GM19035 (cell line): Measurements from ENCODE around the gene PGPEP1.

Experiments used
- ATAC-seq: cut with Tn5 transposase; IDR thresholded peaks from one replicate; pipeline ENCODE4 v1.9.1; 2021; ENCODE audit not compliant: unreplicated experiment

Gene PGPEP1, protein sequence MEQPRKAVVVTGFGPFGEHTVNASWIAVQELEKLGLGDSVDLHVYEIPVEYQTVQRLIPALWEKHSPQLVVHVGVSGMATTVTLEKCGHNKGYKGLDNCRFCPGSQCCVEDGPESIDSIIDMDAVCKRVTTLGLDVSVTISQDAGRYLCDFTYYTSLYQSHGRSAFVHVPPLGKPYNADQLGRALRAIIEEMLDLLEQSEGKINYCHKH

DNA sequence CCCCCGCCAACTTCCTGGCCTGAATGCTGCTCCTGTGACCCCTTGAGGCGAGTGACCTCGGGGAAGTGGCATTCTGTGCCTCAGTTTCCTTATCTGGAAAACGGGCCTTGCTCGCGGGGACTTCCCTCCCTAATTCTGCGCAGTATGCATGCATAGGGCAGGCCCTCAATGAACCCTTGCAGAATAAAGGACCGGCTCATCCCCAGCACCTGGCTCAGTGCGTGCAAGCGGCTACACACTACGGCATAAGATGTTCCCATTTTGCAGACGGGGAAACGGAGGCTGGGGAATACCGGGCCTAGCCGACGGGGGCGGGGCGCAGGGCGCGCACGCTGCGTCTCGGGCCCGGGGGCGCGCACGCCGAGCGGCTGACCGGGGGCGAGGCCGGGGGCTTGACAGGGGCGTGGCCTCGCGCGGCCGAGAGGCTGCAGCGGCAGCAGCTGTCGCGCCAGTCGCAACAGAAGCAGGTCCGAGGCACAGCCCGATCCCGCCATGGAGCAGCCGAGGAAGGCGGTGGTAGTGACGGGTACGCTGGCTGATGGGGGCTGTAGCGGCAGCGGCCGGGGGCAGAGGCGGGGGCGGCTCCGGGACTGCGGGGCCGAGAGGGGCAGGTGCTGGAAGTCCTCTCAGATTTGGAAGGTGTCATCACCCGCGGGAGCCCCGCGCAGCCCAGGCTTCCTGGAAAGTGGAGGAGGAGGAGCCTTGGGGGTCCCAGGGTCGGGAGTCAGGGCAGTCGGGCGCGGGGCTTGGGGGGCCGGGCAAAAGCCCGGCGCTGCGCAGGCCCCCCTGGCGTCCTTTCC lies at the start of gene PGPEP1:
Gene PGPEP1, plus strand, starts transcription at position 409 of the 800 bp plus-strand sequence. Its CDS starts 84 bp downstream, at position 493.
- peak; percentile 68 for ATAC-seq

DNA sequence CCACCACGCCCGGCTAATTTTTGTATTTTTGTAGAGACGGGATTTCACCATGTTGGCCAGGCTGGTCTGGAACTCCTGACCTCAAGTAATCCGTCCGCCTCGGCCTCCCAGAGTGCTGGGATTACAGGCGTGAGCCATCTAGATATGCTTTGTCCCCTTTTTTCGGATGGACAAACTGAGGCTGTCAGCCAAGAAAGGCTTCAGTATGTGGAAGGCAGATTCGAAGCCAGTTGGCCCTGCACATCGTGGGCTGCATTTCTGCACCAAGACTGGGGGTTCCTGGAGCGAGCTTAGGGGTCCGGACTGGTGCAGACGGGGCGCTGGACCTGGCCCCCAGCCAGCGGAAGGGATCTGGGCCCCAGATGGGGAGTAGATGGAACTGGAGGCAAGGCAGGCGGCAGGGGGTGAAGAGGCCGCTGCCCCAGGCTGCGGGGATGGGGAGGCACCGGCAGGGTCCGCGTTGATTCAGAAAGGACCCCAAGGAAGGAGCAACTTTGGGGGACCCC lies 49.3 kb upstream of the PGPEP1 start:
- ATAC-seq: no peak

DNA sequence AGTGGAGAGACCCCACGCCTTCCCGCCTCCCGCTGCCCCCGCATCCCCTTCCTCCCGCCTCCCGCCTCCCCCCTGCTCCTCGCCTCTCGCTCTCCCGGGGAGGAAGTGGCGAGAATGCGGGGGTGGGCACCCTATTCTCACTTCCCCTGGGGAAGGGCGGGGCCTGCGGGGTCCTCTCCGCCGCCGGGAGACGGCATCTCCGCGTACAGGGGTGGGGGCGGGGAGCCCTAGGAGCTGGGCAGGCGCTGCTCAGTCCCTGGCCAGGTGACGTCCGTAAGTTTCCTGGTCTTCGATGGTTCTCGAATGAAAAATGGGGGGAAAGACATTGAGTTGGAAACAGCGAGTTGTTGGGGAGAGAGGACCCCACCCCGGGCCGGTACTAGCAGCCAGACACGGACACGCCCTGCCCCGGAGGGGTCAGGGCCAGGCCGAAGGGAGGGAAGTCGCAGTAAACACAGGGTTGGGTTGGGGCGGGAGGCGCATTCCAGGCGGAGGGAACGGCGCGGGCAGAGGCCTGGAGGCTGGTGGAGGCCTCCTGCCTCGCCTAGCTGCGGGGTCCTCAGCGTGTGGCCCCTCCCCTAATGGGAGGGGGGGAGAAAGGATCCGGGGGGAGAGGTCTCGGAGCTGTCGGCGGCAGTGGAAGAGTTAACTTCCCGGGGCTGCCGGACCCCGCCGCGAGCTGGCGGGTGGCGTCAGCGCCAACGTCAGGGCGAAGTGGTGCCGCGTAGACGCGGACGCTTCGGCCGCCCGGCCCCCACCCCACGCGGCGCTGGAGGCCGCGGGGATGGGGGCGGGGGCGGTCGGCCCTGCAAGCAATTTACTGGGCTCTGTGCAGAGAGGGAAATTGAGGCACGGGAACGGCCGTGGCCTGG lies 48.6 kb upstream of the PGPEP1 start:
- ATAC-seq: peak; percentile 52

DNA sequence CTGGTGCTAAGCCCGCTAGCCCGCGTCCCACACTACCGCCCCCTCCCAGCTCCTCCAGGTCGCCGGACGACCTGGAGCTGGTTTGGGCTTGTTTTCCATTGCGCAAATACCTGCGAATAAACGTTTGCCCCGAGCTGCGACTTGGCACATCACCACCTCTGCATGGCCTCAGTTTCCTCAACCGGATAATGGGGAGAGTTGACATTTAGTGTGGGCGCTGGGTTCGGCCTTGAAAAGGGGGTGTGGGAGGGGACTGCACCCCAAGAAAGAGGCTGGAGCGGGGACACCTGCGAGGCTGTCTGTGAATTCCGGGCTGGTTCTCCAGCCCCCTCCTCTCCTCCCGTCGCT lies 48.0 kb upstream of the PGPEP1 start:
- ATAC-seq: no peak

- ATAC-seq: no peak
Measured at GRCh38 chr19:18292810-18293641, 47.4 kb upstream of the PGPEP1 start.

DNA sequence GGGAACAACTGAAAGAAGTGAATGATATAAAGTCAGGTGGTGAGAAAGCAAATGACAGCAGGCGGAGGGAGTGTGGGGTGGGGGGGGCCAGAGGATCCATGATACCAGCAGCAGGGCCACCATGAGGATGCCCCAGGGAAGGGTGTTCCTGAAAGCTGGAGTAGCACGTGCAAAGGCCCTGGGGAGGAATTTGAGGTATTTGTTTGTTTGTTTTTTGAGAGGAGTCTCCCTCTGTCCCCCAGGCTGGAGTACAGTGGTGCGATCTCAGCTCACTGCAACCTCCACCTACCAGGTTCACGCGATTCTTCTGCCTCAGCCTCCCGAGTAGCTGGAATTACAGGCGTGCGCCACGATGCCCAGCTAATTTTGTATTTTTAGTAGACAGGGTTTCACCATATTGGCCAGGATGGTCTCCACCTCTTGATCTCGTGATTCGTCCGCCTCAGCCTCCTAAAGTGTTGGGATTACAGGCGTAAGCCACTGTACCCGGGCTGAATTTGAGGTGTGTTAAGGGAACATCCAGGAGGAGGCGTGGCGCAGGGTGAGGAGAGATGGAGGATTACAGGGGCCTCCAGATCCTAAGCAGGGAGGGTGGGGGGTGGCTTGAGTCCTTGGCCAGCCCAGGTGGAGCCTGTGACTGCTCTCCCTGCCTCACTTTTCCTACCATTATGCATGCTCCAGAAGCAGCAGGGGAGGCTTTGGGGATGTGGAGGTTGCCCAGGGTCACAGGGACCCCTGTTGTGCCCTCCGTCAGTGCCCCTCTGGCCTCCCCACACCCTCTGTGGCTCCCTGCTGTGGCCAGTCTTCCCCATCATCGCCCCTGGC lies 46.5 kb upstream of the PGPEP1 start:
- no peak for ATAC-seq

DNA sequence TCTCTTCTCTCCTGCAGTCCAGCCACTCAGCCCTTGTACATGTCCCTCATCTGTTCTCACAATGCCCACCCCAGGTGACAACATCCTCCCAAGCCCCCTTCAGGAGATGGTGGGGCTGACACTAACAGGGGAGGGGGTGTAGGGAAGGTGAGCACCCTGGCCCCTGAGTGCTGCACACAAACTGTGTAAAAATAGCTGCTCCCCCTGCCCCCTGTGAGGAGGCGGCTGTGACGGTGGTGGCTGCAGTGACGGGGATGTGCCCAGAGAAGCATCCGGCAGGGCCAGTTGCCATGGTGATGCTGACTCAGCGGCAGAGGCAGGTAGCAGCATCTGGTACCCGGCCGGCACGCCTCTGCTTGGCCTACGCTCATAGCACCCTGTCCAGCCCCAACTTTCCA lies 45.9 kb upstream of the PGPEP1 start:
- no peak for ATAC-seq

GRCh38 chr19:18295034-18295451 lies 45.4 kb upstream of the PGPEP1 start:
- ATAC-seq: no peak

GRCh38 chr19:18297308-18297707 lies 43.1 kb upstream of the PGPEP1 start:
- ATAC-seq: no peak

DNA sequence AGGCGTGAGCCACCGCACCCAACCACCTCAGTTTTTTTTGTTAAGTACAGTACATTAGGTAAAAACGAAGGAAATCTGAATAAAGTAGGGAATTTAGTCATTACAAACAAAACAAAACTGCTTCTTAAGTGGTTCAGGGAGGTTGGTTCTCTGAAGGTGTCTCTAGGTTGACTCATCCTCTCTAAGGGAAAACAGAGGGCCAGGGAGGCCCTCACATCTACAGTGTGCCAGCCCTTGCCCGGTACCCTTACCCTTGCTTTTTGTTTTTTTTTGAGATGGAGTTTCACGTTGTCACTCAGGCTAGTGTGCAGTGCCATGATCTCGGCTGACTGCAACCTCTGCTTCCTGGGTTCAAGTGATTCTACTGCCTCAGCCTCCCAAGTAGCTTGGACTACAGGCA lies 41.8 kb upstream of the PGPEP1 start:
- no peak for ATAC-seq

DNA sequence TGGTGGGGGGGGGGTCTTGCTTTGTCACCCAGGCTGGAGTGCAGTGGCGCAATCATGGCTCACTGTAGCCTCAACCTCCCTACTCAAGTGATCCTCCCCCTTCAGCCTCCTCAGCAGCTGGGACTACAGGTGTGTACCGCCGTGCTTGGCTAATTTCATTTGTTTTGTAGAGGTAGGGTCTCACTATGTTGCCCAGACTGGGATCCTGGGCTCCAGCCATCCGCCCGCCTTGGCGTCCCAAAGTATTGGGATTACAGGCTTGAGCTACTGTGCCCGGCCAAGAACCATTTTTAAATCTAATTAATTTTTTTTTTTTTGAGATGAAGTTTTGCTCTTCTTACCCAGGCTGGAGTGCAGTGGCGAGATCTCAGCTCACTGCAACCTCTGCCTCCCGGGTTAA lies 40.7 kb upstream of the PGPEP1 start:
- no peak for ATAC-seq

GRCh38 chr19:18300930-18301717 lies 39.3 kb upstream of the PGPEP1 start:
- no peak for ATAC-seq

GRCh38 chr19:18301718-18302111 lies 38.7 kb upstream of the PGPEP1 start:
- no peak for ATAC-seq

- ATAC-seq: no peak
Measured at GRCh38 chr19:18304208-18304457, 36.3 kb upstream of the PGPEP1 start.

DNA sequence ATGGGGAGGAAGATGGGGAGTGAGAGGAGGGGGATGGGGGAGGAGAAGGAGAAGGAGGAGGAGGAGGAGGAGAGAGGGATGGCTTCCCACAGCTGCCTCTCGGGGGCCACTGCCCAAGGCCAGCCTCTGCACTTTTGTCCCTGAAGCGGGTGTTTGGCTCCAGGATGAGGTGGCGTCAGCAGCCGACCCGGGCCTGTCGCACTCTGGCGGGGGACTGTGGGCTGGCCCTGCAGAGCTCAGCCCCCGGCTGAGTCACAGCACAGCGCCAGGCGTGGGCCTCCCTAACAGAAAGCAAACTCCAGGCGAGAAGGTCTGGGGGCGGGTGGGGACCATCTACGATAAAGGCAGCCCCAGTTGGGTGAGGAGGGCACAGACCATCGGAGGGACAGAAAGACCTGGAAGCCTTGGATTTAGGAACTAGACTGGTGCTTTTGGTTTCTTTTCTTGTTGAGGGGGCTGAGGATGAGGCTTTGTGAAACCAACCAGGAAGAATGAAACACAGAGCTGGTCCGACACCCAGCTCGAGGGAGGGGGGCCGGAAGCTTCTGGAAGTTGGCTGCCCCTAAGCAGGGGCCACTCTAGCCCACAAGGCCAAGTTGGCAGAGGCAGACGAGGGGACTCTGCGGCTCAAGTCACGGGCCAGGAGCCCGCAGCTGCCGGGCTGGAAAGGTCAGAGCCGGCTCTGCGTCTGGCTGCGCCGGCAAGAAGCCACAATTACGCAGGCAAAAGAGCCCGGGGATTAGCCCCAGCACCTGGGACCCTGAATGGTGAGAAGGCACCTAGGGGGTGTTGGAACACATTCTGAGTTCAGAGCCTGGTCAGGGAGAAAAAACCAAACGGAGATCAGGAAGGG lies 35.7 kb upstream of the PGPEP1 start:
- ATAC-seq: peak; percentile 37

- ATAC-seq: no peak
Measured at GRCh38 chr19:18306209-18306887, 34.0 kb upstream of the PGPEP1 start.

DNA sequence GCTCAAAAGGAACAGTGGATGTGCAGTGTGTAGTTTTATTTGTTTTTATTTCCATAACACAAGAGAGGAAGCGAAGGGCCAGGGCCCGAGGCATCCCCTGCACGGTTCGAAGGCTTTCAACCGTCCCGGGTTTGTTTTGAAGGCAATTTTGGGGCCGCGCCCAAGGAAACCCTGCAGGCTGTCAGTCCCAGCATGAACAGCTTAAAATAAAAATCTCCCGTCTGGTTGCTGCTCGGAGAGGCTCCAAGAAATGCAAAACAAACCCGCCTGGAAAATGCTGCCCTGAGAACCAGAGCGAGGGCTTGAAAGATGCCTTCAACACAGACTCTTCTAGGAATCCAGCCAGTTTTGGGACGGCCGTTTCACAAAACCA lies 33.5 kb upstream of the PGPEP1 start:
- no peak for ATAC-seq

GRCh38 chr19:18307271-18307681 lies 33.1 kb upstream of the PGPEP1 start:
- no peak for ATAC-seq
